HUES48 (cell line): ENCODE data around the gene SH3TC2.
"Not testable (repeated sequence)": the region's sequence is repeated elsewhere in the genome, so short reads cannot be mapped to it uniquely, and the experiment has no call there.

Source experiments
- H3K27ac ChIP-seq: one replicate; pipeline ENCODE4 v1.7.0; 2013; ENCODE audit warnings: low read depth, low read length, inconsistent platforms
- H3K27me3 ChIP-seq: 2 replicates; pipeline ENCODE4 v1.6.1; 2013; ENCODE audit warnings: mild to moderate bottlenecking, low read length; ENCODE audit not compliant: control insufficient read depth, insufficient read depth
- H3K36me3 ChIP-seq: 2 replicates; pipeline ENCODE4 v1.6.1; 2013; ENCODE audit warnings: low read length; ENCODE audit not compliant: control insufficient read depth, insufficient read depth
- H3K4me1 ChIP-seq: 2 replicates; pipeline ENCODE4 v1.6.1; 2013; ENCODE audit warnings: mild to moderate bottlenecking, low read length; ENCODE audit not compliant: control insufficient read depth, insufficient read depth
- H3K4me3 ChIP-seq: 2 replicates; pipeline ENCODE4 v1.5.1; 2013; ENCODE audit warnings: mild to moderate bottlenecking, low read depth, low read length
- H3K9ac ChIP-seq: 2 replicates; pipeline ENCODE4 v1.6.1; 2013; ENCODE audit warnings: mild to moderate bottlenecking, low read depth, low read length, moderate library complexity
- H3K9me3 ChIP-seq: 2 replicates; pipeline ENCODE4 v1.6.1; 2013; ENCODE audit warnings: low read length; ENCODE audit not compliant: control insufficient read depth, insufficient read depth

The SH3TC2 gene

DNA sequence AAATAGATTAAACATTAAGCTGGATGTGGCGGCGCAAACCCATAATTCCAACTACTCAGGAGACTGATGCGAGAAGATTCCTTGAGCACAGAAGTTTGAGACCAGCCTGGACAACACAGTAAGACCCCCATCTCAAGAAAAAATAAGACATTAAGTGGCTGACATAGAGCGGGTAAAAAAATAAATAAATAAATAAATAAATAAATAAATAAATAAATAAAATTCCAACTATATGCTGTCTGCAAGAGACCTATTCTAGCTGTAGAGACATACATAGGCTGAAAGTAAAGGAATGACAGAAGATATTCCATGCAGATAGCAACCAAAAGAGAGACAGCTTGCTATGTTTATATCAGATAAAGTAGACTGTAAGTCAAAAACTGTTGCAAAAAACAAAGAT lies 17.4 kb upstream of the SH3TC2 start:
- H3K36me3 ChIP-seq: no peaks in the 10 kb centered on the region
- H3K9ac ChIP-seq: no peak overlapping the region
- H3K9me3 ChIP-seq: no peaks in the 10 kb centered on the region
- H3K27me3 ChIP-seq: no peaks in the 10 kb centered on the region
- no peak overlapping the region for H3K4me3 ChIP-seq
- H3K4me1 ChIP-seq: no peaks in the 10 kb centered on the region
- H3K27ac ChIP-seq: no peak overlapping the region

DNA sequence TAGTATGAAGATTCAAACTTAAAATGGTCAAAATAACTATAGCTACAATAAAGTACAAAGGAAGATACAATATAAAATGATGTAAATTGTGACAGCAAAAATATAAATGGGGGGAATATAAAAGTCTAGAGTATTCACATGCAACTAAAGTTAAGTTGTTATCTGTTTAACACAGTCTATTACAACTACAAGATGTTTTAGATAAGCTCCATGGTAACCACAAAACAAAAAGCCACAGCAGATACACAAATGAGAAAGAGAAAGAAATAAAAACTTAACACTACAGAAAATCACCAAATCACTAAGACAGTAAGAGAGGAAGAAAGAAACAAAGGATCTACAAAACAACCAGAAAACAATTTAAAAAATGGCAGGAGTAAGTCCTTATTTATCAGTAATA lies 17.0 kb upstream of the SH3TC2 start:
- Histone ChIP-seq H3K4me1 (no peaks in the 10 kb centered on the region), H3K27me3 (no peaks in the 10 kb centered on the region), H3K4me3 (no peak overlapping the region), H3K36me3 (no peaks in the 10 kb centered on the region), H3K27ac (no peak overlapping the region), H3K9me3 (no peaks in the 10 kb centered on the region), H3K9ac (no peak overlapping the region)

DNA sequence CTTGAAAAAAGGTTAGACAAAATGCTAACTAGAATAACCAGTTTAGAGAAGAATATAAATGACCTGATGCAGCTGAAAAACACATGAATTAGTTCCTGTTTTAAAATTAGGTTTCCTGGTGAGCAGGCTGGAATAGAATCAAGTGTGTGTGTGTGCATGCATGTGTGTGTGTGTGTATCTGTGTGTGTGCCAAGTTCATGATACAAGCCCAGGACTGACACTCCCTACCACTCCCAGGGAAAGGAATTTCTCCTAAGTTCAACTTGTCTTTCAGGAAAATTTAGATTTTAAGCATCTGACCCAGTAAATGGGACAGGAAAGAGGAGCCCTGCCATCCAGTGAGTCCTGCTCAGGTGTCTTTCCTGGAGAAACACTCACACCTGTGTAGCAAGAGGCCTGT lies 11.2 kb upstream of the SH3TC2 start:
- not testable (repeated sequence) for H3K36me3 ChIP-seq, H3K4me3 ChIP-seq, H3K27ac ChIP-seq, H3K9ac ChIP-seq, H3K9me3 ChIP-seq, H3K4me1 ChIP-seq, H3K27me3 ChIP-seq

DNA sequence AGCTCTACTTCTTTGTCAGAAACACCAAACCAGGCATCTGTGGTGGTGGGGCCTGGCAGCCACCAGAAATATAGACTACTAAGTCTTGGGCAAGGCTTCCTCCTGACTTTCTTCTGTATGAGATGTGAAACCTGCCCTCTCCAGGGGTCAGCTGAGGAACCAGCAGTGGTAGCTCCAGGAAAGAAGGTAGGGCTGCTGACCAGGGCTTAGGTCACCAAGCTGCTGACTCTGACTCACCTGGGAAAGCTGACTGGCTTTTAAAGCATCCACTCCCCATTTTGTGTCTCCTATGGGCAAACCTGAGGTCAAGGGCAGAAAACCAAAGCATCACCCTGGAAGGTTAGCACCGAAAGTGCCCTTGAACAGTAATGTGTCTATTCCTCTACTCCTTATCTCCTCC lies 10.4 kb upstream of the SH3TC2 start:
- Histone ChIP-seq H3K4me3 (no peak overlapping the region), H3K27ac (no peak overlapping the region), H3K27me3 (no peaks in the 10 kb centered on the region), H3K4me1 (no peaks in the 10 kb centered on the region), H3K36me3 (no peaks in the 10 kb centered on the region), H3K9me3 (no peaks in the 10 kb centered on the region), H3K9ac (no peak overlapping the region)

DNA sequence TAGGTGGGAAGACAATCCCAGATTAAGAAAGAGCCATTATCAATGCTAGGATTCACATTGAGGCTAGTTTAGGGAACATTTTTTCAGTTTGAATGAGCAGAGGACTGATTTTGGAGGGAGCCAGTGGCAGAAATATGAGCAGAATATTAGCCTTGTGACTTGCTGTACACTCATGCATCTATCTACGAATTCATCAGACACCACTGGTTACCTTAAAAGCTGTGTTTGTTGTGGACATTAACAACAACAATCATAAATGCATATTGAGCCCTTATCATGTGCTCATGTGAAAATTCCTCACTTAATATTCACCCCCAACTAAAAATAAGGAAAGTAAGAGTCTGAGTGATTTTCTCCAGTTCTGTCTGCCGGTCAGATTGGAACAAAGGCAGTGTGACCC lies 9.9 kb upstream of the SH3TC2 start:
- no peaks in the 10 kb centered on the region for H3K4me1 ChIP-seq
- H3K27ac ChIP-seq: no peak overlapping the region
- H3K27me3 ChIP-seq: no peaks in the 10 kb centered on the region
- H3K36me3 ChIP-seq: no peaks in the 10 kb centered on the region
- no peak overlapping the region for H3K9ac ChIP-seq
- no peaks in the 10 kb centered on the region for H3K9me3 ChIP-seq
- no peak overlapping the region for H3K4me3 ChIP-seq

DNA sequence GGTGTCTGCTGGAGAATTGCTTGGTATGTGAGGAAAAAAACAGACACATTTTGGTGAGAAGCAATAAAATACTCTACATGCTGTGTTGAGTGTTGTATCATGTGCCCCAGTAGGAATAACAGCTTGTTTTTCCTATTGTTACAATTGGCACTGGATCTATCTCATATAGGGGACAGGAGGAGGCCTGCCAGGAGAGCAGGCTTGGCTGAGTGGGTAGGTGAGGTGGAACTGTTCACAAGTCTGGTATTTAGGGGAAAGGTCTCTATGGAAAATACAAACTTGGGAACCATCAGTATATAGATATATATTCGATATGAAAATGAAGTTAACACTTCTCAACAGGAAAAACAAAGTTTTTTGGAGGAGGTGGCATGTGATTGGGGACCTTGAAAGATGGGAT lies 9.5 kb upstream of the SH3TC2 start:
- H3K4me1 ChIP-seq: no peaks in the 10 kb centered on the region
- no peak overlapping the region for H3K9ac ChIP-seq
- H3K9me3 ChIP-seq: no peaks in the 10 kb centered on the region
- H3K27ac ChIP-seq: no peak overlapping the region
- no peak overlapping the region for H3K4me3 ChIP-seq
- no peaks in the 10 kb centered on the region for H3K27me3 ChIP-seq
- no peaks in the 10 kb centered on the region for H3K36me3 ChIP-seq

DNA sequence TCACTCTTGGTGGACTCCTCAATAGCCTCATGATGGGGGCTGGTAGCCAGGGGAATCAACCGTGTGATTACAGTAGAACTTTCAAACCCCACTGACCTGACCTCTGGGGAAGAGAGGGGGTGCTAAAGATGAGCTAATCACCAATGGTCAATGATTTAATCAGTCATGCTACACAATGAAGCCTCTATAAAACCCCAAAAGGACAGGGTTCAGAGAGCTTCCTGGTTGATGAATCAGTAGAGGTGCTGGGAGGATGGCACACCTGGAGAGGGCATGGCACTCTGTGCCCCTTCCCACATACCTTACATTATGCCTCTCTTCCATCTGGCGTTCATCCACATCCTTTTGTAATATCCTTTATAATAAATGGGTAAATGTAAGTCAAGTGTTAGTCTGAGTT lies 8.9 kb upstream of the SH3TC2 start:
- H3K27me3 ChIP-seq: no peaks in the 10 kb centered on the region
- no peak overlapping the region for H3K27ac ChIP-seq
- no peaks in the 10 kb centered on the region for H3K4me1 ChIP-seq
- no peaks in the 10 kb centered on the region for H3K36me3 ChIP-seq
- no peak overlapping the region for H3K4me3 ChIP-seq
- H3K9me3 ChIP-seq: no peaks in the 10 kb centered on the region
- no peak overlapping the region for H3K9ac ChIP-seq

DNA sequence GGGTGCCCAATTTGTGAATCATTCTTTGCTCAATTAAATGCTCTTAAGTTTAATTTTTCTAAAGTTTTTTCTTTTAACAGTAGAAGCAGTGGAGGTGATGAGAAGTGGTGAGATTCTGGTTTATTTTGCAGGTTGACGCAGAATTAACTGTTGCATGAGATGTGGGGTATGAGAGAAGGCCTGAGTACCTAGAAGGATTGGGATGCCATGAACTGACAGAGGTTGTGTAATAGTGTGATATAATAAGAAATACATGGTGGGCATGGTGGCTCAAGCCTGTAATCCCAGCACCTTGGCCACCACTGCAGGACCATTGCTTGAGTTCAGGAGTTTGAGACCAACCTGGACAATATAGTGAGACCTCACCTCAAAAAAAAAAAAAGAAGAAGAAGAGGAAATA lies 8.4 kb upstream of the SH3TC2 start:
- Histone ChIP-seq H3K9me3 (no peaks in the 10 kb centered on the region), H3K27me3 (no peaks in the 10 kb centered on the region), H3K27ac (no peak overlapping the region), H3K4me1 (no peaks in the 10 kb centered on the region), H3K4me3 (no peak overlapping the region), H3K9ac (no peak overlapping the region), H3K36me3 (no peaks in the 10 kb centered on the region)

DNA sequence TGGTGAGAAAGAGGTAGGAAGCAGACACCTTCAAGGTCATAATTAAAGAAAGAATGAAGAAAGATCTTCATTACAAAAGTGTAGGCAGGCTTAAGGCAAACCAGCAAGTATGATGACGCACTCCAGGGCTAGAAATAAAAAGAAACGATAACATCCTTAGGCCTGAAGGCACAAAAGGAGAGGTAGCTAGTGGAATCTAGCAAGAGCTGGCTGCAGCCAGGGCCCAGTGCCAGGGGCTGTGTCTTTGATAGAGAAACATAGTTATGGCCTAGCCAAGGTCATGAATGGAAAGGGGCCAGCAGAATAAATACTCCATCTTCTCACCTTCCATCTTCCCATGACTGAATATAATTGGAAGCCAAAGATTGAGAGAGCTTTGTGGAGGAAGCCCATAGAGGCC lies 6.8 kb upstream of the SH3TC2 start:
- Histone ChIP-seq H3K4me1 (no peaks in the 10 kb centered on the region), H3K9ac (no peak overlapping the region), H3K36me3 (no peaks in the 10 kb centered on the region), H3K9me3 (no peaks in the 10 kb centered on the region), H3K27me3 (no peaks in the 10 kb centered on the region), H3K4me3 (no peak overlapping the region), H3K27ac (no peak overlapping the region)

DNA sequence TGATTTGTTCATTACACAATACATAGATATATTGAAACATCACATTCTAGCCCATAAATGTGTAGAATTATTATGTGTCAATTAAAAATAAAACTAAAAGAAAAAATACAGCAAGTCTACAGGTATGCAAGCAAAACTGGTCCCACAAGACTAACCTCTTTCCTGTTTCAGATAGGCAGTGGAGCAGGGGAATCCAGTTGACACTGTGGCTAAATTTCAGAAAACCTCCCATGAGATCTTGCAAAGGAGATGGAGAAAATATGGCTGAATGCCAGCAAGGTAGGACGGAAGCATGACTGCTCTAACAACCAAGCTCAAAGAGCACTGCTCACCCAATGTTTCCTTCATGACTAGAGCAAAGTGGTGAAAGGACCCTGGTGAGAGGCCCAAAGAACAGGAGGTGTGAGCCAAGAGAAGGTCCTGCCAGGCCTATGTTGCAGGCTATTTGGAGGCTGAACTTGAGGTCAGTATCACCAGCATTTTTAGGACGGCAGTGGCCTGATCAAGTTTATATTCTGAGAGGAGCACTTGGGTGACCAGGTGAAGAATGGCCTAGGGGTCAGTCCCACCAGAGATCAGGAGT lies 1.1 kb upstream of the SH3TC2 start:
- H3K4me1 ChIP-seq: peaks cover 7% of the 10 kb centered on the region
- H3K4me3 ChIP-seq: no peak overlapping the region
- no peak overlapping the region for H3K27ac ChIP-seq
- no peaks in the 10 kb centered on the region for H3K27me3 ChIP-seq
- no peaks in the 10 kb centered on the region for H3K9me3 ChIP-seq
- no peak overlapping the region for H3K9ac ChIP-seq
- H3K36me3 ChIP-seq: no peaks in the 10 kb centered on the region

DNA sequence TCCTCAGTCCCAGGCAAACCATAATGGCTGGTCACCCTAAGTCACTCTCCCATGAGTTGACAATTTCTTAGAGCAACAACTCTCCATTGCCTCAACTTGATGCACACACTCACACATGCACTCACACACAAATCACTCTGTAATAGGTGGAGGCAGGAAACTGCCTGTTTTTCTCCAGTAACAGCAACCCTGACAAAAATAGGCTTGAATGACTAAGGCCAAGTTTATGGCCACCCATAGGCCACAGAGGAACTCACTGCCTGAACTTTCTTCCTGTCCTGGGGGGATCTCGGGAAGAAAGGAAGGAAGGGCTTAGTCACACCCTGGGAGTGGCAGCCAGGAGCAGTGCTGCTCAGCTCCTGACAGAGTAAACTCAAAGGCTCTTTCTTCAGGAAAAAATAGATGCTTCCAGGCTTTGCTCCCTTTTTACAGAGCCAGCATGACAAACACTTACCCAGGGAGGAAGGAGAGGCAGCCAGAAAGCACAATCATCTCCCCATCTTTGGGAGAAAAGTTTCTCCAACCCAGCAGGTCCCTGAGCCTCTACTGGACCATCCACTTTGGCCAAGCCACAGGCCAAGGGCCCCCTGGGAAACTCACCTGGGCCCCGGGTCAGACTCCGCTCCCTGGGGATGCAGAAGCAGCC lies 368 bp downstream of the SH3TC2 start:
- Histone ChIP-seq H3K4me3 (no peak overlapping the region), H3K9me3 (0 out of 2 replicates have a peak, but pooled peaks cover 8% of the 10 kb centered on the region), H3K27me3 (no peaks in the 10 kb centered on the region), H3K27ac (peak overlapping the region; percentile 76), H3K4me1 (peaks cover 7% of the 10 kb centered on the region), H3K9ac (no peak overlapping the region), H3K36me3 (no peaks in the 10 kb centered on the region)
